Measurements from ENCODE around the gene ARHGDIB. TPM values are rescaled to one million over a fixed set of nuclear protein-coding genes. Genes with fewer than 3 reads are reported as not detected.

The ARHGDIB gene
- total RNA-seq, 1 donor from 2014 or later = 50.6 TPM

DNA sequence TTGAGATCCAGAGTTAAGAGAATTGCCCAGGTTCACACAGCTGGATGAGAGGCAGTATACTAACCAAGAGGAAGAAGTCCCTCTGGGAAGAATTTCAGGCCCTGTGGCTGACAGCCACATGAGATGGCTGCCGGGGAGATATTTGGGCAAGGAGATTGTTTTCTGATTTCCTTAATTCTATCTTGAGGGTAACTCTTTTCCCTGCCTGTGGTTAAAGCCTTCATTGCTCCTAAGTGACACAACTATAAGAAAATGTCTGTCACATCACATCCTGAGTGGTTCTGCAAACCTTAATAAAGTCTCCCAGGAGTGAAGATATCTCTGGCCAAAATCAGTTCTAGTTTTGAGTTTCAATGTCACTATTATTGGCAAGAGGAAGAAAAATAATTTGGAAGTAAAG is 9.6 kb downstream of the ARHGDIB start:
- TF ChIP-seq, protein P1, sequence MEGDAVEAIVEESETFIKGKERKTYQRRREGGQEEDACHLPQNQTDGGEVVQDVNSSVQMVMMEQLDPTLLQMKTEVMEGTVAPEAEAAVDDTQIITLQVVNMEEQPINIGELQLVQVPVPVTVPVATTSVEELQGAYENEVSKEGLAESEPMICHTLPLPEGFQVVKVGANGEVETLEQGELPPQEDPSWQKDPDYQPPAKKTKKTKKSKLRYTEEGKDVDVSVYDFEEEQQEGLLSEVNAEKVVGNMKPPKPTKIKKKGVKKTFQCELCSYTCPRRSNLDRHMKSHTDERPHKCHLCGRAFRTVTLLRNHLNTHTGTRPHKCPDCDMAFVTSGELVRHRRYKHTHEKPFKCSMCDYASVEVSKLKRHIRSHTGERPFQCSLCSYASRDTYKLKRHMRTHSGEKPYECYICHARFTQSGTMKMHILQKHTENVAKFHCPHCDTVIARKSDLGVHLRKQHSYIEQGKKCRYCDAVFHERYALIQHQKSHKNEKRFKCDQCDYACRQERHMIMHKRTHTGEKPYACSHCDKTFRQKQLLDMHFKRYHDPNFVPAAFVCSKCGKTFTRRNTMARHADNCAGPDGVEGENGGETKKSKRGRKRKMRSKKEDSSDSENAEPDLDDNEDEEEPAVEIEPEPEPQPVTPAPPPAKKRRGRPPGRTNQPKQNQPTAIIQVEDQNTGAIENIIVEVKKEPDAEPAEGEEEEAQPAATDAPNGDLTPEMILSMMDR (IDR thresholded peaks at IDR 0.05; ENCODE audit: borderline replicate concordance) = no peak
- no peak for DNase-seq
- Histone ChIP-seq H3K27me3 (ENCODE audit: low read depth) (no peaks in the 10 kb centered on the region), H3K4me1 (peaks cover 100% of the 10 kb centered on the region), H3K4me3 (peak overlapping the region; percentile 6), H3K27ac (replicated peaks) (peak overlapping the region; percentile 92), H3K36me3 (peaks cover 14% of the 10 kb centered on the region), H3K9me3 (replicated peaks) (no peaks in the 10 kb centered on the region)
- intact Hi-C loops (cut with micrococcal nuclease) = loop anchor here (10.0 kb wide), 1 partner anchor 47 kb away; no protein-coding TSS in a partner anchor

DNA sequence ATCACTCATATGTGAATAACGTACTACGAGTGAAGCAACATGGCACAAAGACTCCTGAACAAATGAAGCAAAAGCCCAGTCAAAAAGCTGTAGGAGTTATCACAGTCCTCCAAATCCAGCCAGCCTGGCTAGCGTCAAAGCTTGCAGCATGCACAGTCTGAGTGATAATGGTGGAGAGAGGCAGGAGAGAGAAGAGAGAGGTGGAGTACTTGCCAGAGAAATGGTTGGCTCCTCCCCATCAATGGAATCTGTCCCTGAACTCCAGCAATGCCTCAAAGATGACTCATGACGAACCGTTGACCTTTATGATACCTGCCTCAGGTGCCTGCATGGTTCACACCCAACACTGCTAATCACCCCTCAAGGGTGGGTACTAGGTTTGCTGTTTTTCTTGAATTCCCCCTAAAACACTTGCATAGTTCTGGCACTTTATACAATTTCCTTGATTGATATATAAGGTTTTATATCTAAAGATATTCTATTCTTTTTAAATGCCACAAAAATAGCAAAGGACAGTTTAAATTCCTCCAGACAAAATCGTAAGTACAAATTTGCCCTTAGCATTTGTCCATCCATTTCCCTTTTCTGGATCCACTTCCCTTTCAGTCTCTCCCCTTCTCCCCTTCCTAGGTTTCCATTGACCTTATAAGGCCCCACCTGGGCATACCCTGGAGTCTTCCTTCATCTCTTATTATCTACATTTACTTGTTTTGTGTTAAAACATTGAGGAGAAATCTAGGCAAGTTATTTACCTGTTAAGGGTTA is 10.2 kb downstream of the ARHGDIB start:
- Histone ChIP-seq H3K9me3 (replicated peaks) (no peaks in the 10 kb centered on the region), H3K4me1 (peaks cover 100% of the 10 kb centered on the region), H3K36me3 (peaks cover 21% of the 10 kb centered on the region), H3K4me3 (no peak overlapping the region), H3K27ac (replicated peaks) (peak overlapping the region; percentile 92), H3K27me3 (ENCODE audit: low read depth) (no peaks in the 10 kb centered on the region)
- no peak for DNase-seq
- TF ChIP-seq, protein P1 (IDR thresholded peaks at IDR 0.05; ENCODE audit: borderline replicate concordance) = no peak
- intact Hi-C loops (cut with micrococcal nuclease) = loop anchor here (10.0 kb wide), 1 partner anchor 46 kb away; no protein-coding TSS in a partner anchor

GRCh38 chr12:14950421-14950820 is 11.0 kb downstream of the ARHGDIB start:
- Histone ChIP-seq H3K27ac (replicated peaks) (peak overlapping the region; percentile 92), H3K4me3 (no peak overlapping the region), H3K4me1 (peaks cover 93% of the 10 kb centered on the region), H3K36me3 (peaks cover 29% of the 10 kb centered on the region), H3K27me3 (ENCODE audit: low read depth) (no peaks in the 10 kb centered on the region), H3K9me3 (replicated peaks) (no peaks in the 10 kb centered on the region)
- TF ChIP-seq, protein P1 (IDR thresholded peaks at IDR 0.05; ENCODE audit: borderline replicate concordance) = no peak
- intact Hi-C loops (cut with micrococcal nuclease) = loop anchor here (10.0 kb wide), 1 partner anchor 46 kb away; no protein-coding TSS in a partner anchor
- no peak for DNase-seq

DNA sequence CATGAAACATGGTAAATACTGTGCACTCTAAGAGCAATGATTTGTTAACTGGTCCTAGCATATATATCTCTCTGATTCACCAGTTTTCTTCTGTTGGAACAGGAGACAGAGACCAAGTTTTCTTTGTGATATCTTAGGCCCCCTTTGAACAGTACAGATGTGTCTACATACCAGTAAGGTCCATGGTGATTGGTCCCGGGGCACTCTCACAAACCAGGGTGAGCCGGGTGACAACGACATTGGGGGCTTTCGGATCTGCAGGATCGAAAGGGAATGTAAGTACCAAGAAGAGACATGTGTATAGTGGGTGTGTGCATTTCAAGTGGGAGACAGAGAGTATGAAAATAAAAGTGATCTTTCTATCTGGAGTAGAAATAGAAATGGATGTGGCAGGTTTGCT is 11.8 kb downstream of the ARHGDIB start:
- Histone ChIP-seq H3K27me3 (ENCODE audit: low read depth) (no peaks in the 10 kb centered on the region), H3K4me1 (peaks cover 85% of the 10 kb centered on the region), H3K4me3 (no peak overlapping the region), H3K27ac (replicated peaks) (peak overlapping the region; percentile 92), H3K9me3 (replicated peaks) (no peaks in the 10 kb centered on the region), H3K36me3 (peaks cover 37% of the 10 kb centered on the region)
- TF ChIP-seq, protein P1 (IDR thresholded peaks at IDR 0.05; ENCODE audit: borderline replicate concordance) = no peak
- intact Hi-C loops (cut with micrococcal nuclease) = loop anchor here (10.0 kb wide), 1 partner anchor 45 kb away; no protein-coding TSS in a partner anchor
- DNase-seq = no peak

- H3K4me1 ChIP-seq = peaks cover 75% of the 10 kb centered on the region
- H3K4me3 ChIP-seq = peak overlapping the region; percentile 2
- peak overlapping the region; percentile 92 for H3K27ac ChIP-seq (replicated peaks)
- peaks cover 40% of the 10 kb centered on the region for H3K36me3 ChIP-seq
- no peak for DNase-seq
- intact Hi-C loops (cut with micrococcal nuclease) = no loop called here
- no peaks in the 10 kb centered on the region for H3K9me3 ChIP-seq (replicated peaks)
- TF ChIP-seq, protein P1 (IDR thresholded peaks at IDR 0.05; ENCODE audit: borderline replicate concordance) = no peak
- H3K27me3 ChIP-seq (ENCODE audit: low read depth) = no peaks in the 10 kb centered on the region
Measured at GRCh38 chr12:14948672-14949071, 12.7 kb downstream of the ARHGDIB start.
